ENCODE measurements around the gene PARP3.

PARP3 gene

DNA sequence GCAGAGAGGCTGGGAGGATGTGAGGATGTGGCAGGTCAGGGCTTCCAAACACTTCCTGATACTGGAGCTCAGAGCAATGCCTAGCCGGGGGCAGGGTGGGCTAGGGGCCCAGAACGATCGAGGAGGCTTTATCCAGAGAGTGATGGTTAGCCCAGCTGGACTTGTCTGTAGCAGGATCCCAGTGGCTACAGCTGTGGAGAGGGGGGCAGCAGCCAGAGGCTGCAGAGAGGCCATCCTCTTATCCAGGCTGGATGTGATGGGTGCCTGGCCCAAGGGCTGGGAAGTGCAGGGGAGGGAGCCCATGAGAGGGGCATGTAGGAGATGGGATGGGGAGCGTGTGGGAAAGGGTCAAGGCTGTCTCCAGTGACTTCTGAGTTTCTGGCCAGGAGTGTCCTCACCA, 4.6 kb downstream of the PARP3 start:
- peaks cover 15% of the 10 kb centered on the region for H3K4me1 ChIP-seq (ENCODE audit: insufficient read depth, low read length)

DNA sequence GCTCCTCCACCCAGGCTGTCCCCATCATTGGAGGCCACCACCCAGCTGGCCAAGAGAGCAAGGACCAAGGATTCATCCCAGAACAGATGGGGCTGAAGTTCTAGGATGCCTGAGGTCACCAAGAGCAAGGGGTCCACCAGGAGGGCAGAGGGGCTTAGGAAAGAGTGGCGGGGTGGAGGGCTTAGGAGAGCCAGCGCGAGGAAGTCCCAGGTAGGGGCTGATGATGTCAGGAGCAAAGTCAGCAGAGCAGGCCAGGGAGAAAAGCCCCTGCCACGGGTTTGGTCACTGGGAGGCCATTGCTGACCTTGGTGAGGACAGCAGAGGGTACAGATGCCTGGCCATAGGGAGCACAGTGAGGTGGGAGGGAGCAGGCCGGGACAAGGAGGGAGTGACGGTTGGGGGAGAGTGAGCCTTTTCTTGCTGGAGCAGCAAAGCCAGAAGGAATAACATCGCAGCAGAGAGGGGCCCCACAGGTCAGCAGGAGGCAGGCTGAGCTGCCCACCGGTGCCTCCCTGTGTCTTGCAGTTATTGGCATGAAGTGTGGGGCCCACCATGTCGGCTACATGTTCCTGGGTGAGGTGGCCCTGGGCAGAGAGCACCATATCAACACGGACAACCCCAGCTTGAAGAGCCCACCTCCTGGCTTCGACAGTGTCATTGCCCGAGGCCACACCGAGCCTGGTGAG, 5.2 kb downstream of the PARP3 start:
- no peak for ATAC-seq (ENCODE audit: insufficient read depth, low read depth)
- no peak overlapping the region for H3K27ac ChIP-seq (ENCODE audit: low read length)
- H3K9me3 ChIP-seq (ENCODE audit: insufficient read depth, low read length, severe bottlenecking), result no peaks in the 10 kb centered on the region
- H3K4me1 ChIP-seq (ENCODE audit: insufficient read depth, low read length), result peaks cover 13% of the 10 kb centered on the region
- H4K20me1 ChIP-seq (ENCODE audit: insufficient read depth, low read length), result no peaks in the 10 kb centered on the region; the same call in 1 of the 2 replicates
- no peak for DNase-seq
- H3K27me3 ChIP-seq (ENCODE audit: insufficient read depth, low read length, poor library complexity), result no peaks in the 10 kb centered on the region
- no peak overlapping the region for H3K9ac ChIP-seq (ENCODE audit: low read depth, low read length)
- H3K4me2 ChIP-seq (ENCODE audit: insufficient read depth, low read length), result no peak overlapping the region
- peaks cover 3% of the 10 kb centered on the region for H3K79me2 ChIP-seq (ENCODE audit: insufficient read depth, low read length)
- no peaks in the 10 kb centered on the region; the same call in 1 of the 2 replicates for H3K36me3 ChIP-seq (ENCODE audit: insufficient read depth, low read length)
- no peak overlapping the region for H3K4me3 ChIP-seq (ENCODE audit: low read depth in 1 of 2, low read length in 2 of 2)
- no peak for TF ChIP-seq EZH2 (IDR thresholded peaks at IDR 0.05; ENCODE audit: borderline replicate concordance, low read depth, low read length, severe bottlenecking)
- TF ChIP-seq, protein P1, sequence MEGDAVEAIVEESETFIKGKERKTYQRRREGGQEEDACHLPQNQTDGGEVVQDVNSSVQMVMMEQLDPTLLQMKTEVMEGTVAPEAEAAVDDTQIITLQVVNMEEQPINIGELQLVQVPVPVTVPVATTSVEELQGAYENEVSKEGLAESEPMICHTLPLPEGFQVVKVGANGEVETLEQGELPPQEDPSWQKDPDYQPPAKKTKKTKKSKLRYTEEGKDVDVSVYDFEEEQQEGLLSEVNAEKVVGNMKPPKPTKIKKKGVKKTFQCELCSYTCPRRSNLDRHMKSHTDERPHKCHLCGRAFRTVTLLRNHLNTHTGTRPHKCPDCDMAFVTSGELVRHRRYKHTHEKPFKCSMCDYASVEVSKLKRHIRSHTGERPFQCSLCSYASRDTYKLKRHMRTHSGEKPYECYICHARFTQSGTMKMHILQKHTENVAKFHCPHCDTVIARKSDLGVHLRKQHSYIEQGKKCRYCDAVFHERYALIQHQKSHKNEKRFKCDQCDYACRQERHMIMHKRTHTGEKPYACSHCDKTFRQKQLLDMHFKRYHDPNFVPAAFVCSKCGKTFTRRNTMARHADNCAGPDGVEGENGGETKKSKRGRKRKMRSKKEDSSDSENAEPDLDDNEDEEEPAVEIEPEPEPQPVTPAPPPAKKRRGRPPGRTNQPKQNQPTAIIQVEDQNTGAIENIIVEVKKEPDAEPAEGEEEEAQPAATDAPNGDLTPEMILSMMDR (IDR thresholded peaks at IDR 0.05; ENCODE audit: borderline replicate concordance, extremely low read depth, low read length, poor library complexity, severe bottlenecking), result no peak
- H2AFZ ChIP-seq (ENCODE audit: low read depth, low read length), result no peak overlapping the region

More for the DNA sequence above, 4.6 kb downstream of the PARP3 start:
- Histone ChIP-seq H4K20me1 (ENCODE audit: insufficient read depth, low read length) (no peaks in the 10 kb centered on the region; the same call in 1 of the 2 replicates), H3K27me3 (ENCODE audit: insufficient read depth, low read length, poor library complexity) (no peaks in the 10 kb centered on the region), H3K4me2 (ENCODE audit: insufficient read depth, low read length) (no peak overlapping the region), H3K9ac (ENCODE audit: low read depth, low read length) (no peak overlapping the region), H3K36me3 (ENCODE audit: insufficient read depth, low read length) (no peaks in the 10 kb centered on the region; the same call in 1 of the 2 replicates), H3K79me2 (ENCODE audit: insufficient read depth, low read length) (peaks cover 4% of the 10 kb centered on the region), H3K27ac (ENCODE audit: low read length) (no peak overlapping the region), H3K4me3 (ENCODE audit: low read depth in 1 of 2, low read length in 2 of 2) (no peak overlapping the region), H2AFZ (ENCODE audit: low read depth, low read length) (no peak overlapping the region), H3K9me3 (ENCODE audit: insufficient read depth, low read length, severe bottlenecking) (no peaks in the 10 kb centered on the region)
- DNase-seq (no peak), ATAC-seq (ENCODE audit: insufficient read depth, low read depth) (no peak)
- TF ChIP-seq, protein P1 (IDR thresholded peaks at IDR 0.05; ENCODE audit: borderline replicate concordance, extremely low read depth, low read length, poor library complexity, severe bottlenecking), result no peak
- TF ChIP-seq EZH2 (IDR thresholded peaks at IDR 0.05; ENCODE audit: borderline replicate concordance, low read depth, low read length, severe bottlenecking), result no peak

DNA sequence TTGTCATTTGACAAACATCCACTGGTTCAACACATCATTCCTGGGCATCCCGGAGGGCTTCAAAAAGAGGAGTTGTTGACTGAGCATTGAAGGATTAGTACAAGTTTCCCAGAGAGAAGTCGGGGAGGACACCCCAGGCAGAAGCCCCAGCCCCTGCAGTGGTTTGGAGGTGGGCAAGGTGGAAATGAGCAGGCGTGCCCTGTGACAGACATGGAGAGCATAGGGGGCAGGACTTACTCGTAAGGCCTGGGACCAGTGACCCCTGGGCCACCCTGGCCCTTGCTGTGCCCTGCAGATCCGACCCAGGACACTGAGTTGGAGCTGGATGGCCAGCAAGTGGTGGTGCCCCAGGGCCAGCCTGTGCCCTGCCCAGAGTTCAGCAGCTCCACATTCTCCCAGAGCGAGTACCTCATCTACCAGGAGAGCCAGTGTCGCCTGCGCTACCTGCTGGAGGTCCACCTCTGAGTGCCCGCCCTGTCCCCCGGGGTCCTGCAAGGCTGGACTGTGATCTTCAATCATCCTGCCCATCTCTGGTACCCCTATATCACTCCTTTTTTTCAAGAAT, 5.9 kb downstream of the PARP3 start:
- Histone ChIP-seq H3K27ac (ENCODE audit: low read length) (no peak overlapping the region), H3K79me2 (ENCODE audit: insufficient read depth, low read length) (no peaks in the 10 kb centered on the region), H3K9me3 (ENCODE audit: insufficient read depth, low read length, severe bottlenecking) (no peaks in the 10 kb centered on the region), H3K27me3 (ENCODE audit: insufficient read depth, low read length, poor library complexity) (no peaks in the 10 kb centered on the region), H3K9ac (ENCODE audit: low read depth, low read length) (no peak overlapping the region), H4K20me1 (ENCODE audit: insufficient read depth, low read length) (no peaks in the 10 kb centered on the region; the same call in 1 of the 2 replicates), H3K36me3 (ENCODE audit: insufficient read depth, low read length) (no peaks in the 10 kb centered on the region; the same call in 1 of the 2 replicates), H3K4me3 (ENCODE audit: low read depth in 1 of 2, low read length in 2 of 2) (no peak overlapping the region), H3K4me2 (ENCODE audit: insufficient read depth, low read length) (no peak overlapping the region), H3K4me1 (ENCODE audit: insufficient read depth, low read length) (peaks cover 6% of the 10 kb centered on the region), H2AFZ (ENCODE audit: low read depth, low read length) (no peak overlapping the region)
- TF ChIP-seq, protein P1 (IDR thresholded peaks at IDR 0.05; ENCODE audit: borderline replicate concordance, extremely low read depth, low read length, poor library complexity, severe bottlenecking), result no peak
- TF ChIP-seq EZH2 (IDR thresholded peaks at IDR 0.05; ENCODE audit: borderline replicate concordance, low read depth, low read length, severe bottlenecking), result no peak
- DNase-seq (no peak), ATAC-seq (ENCODE audit: insufficient read depth, low read depth) (no peak)
